ENCODE measurements around the gene PTPRA.

PTPRA gene

GRCh38 chr20:2948968-2949367 lies 75.7 kb downstream of the PTPRA start:
- DNase-seq (ENCODE audit: low spot score), result no peak
- Histone ChIP-seq H3K27ac (no peak overlapping the region), H3K4me3 (no peak overlapping the region)
- no peak for TF ChIP-seq CTCF (IDR thresholded peaks at IDR 0.05)

DNA sequence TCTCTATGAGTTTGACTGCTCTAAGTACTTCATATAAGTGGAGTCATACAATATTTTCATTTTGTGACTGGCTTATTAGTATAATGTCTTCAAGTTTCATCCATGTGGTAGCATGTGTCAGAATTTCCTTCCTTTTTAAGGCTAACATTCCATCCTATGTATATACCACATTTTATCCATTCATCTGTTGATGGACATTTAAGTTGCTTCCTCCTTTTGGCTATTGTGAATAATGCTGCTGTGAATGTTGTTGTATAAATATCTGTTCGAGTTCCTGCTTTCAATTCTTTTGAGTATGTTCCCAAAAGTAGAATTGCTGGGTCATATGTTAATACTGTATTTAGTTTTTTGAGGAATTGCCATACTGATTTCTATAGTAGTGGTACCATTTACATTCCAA lies 79.5 kb downstream of the PTPRA start:
- no peak for TF ChIP-seq CTCF (IDR thresholded peaks at IDR 0.05)
- no peak overlapping the region for H3K27ac ChIP-seq
- no peak for DNase-seq (ENCODE audit: low spot score)
- H3K4me3 ChIP-seq, result no peak overlapping the region

GRCh38 chr20:2955257-2955970 lies 82.1 kb downstream of the PTPRA start:
- TF ChIP-seq CTCF (IDR thresholded peaks at IDR 0.05), result no peak
- Histone ChIP-seq H3K27ac (no peak overlapping the region), H3K4me3 (no peak overlapping the region)
- DNase-seq (ENCODE audit: low spot score), result no peak

DNA sequence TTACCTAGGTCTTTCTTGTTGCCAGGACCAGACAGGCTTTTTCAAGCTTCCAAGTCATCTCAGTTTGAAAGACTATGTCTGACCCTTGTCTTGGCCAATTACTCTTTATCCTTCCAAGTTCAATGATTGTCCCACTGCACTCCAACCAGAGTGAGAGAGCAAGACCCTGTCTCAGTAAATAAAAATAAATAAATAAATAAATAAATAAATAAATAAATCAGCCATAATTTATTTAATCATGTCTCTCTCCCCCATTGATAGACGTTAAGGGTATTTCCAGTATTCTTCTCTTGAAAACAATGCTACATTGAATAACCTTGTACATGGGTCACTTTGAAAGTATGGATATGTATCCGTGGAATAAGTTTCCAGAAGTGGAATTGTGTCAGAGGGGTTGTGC lies 83.2 kb downstream of the PTPRA start:
- no peak for TF ChIP-seq CTCF (IDR thresholded peaks at IDR 0.05)
- DNase-seq (ENCODE audit: low spot score), result no peak
- Histone ChIP-seq H3K27ac (no peak overlapping the region), H3K4me3 (no peak overlapping the region)

DNA sequence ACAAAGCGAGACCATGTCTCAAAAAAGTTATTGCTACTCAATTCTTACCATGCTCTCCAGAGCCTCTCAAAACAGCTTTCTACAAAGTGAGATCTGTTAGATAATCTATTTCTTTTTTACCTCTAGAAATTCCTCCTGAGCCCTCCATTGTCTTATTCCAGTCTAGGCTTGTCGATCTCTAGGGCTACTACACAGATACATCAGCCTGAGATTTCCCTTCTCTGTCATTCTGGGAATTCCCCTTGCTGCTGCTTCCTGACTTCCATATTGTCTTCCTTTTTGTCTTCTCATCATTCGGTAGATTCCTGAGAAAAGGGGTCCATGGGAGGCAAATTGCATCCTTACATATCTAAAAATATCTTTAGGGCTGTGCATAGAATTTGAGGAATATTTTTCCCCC lies 94.6 kb downstream of the PTPRA start:
- TF ChIP-seq CTCF (IDR thresholded peaks at IDR 0.05), result no peak
- Histone ChIP-seq H3K27ac (no peak overlapping the region), H3K4me3 (no peak overlapping the region)
- no peak for DNase-seq (ENCODE audit: low spot score)

DNA sequence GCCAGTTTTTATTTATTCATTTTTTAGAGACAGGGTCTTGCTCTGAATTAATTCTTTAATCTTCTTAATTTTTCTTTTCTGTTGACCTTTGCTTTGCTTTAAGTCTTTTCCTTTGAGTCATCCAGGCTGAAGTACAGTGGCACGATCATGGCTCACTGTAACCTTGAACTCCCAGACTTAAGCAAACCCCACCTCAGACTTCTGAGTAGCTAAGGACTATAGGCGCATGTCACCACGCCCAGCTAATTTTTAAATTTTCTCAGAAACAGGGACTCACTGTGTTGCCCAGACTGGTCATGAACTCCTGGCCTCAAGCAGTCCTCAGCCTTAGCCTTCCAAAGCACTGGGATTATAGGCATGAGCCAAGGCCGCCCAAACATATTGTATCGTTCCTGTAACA lies 98.8 kb downstream of the PTPRA start:
- no peak for DNase-seq (ENCODE audit: low spot score)
- no peak overlapping the region for H3K4me3 ChIP-seq
- no peak overlapping the region for H3K27ac ChIP-seq
- TF ChIP-seq CTCF (IDR thresholded peaks at IDR 0.05), result no peak

- DNase-seq (ENCODE audit: low spot score), result no peak
- H3K27ac ChIP-seq, result no peak overlapping the region
- no peak for TF ChIP-seq CTCF (IDR thresholded peaks at IDR 0.05)
- H3K4me3 ChIP-seq, result no peak overlapping the region
Measured at GRCh38 chr20:2973574-2973973, 100.3 kb downstream of the PTPRA start.

Measured in coronary artery (tissue), 2 donors.